Measurements from ENCODE around the gene PAFAH1B2. TPM values are rescaled to one million over a fixed set of nuclear protein-coding genes. Genes with fewer than 3 reads are reported as not detected.

The PAFAH1B2 gene
- polyA plus RNA-seq, 1 donor from 2014 or later: 85.9 TPM

DNA sequence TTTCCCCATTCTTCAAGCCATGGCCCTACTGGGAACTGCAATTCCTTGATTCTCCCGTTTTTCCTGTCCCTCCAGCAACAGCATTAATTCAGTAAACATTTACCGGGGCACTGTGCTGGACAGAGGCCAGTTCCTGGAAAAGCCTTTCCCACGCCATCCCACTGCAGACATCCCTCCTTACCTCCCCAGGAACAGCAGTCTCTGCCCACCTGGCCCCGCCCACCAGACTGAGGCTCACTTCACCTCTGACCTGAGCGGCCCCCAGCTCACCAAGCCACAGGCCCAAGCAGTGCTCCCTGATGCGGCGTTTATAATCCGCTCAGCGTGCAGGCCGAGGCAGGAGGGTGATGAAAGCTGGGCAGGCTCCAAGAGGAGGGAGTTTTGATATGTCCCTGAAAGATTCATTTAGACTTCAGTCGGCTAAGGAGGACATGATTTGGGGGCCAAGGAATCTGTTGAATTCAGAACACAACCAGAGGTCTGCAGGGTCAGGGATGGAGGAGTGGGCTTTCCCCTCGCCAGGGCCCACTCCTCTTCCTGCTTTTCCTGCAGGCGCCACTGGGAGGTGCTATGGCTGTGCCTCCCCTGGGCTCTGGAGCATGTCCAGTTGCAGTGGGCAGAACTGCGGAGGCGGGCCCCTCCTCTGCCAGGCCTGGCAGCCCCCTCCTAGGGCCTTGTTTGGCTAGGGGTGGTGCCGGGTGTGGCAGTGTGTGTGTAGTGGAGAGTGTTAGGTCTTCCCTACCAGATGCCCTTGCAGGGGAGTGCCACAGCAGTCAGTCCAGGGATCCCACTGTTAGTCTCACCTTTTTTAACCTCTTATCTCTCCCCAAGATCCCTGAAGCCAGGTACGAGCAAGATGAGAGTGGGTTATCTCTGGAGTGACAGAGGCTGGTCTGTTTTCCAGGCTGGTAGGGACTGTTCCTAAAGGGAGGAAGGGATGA is 53.7 kb downstream of the PAFAH1B2 start:
- Histone ChIP-seq H3K9me2 (ENCODE audit: insufficient read depth, low read length) (no peaks in the 10 kb centered on the region), H3K9ac (ENCODE audit: low read length) (no peak overlapping the region), H3K79me2 (replicated peaks; ENCODE audit: insufficient read depth, low read length) (no peaks in the 10 kb centered on the region), H3K9me3 (ENCODE audit: low read length) (no peaks in the 10 kb centered on the region), H3K4me3 (ENCODE audit: low read length) (no peak overlapping the region), H2AFZ (ENCODE audit: low read depth, low read length) (no peak overlapping the region), H3K27me3 (ENCODE audit: insufficient read depth, low read depth, low read length) (no peaks in the 10 kb centered on the region), H3K4me2 (ENCODE audit: low read length) (no peak overlapping the region), H3K27ac (ENCODE audit: low read length) (no peak overlapping the region), H3K36me3 (ENCODE audit: insufficient read depth, low read length) (no peaks in the 10 kb centered on the region), H3F3A (ENCODE audit: insufficient read depth, low read length, poor library complexity, severe bottlenecking) (no peaks in the 10 kb centered on the region), H4K20me1 (ENCODE audit: insufficient read depth) (no peaks in the 10 kb centered on the region)
- no peak for TF ChIP-seq RAD21 (conservative IDR thresholded peaks at IDR 0.05)
- TF ChIP-seq POLR2AphosphoS5 (IDR thresholded peaks at IDR 0.05): no peak
- no peak for TF ChIP-seq EZH2 (IDR thresholded peaks at IDR 0.05; ENCODE audit: borderline replicate concordance, insufficient read depth, low read length, poor library complexity, severe bottlenecking)
- no peak for TF ChIP-seq TAF1 (IDR thresholded peaks at IDR 0.05; ENCODE audit: low read depth)

GRCh38 chr11:117198613-117199012 is 54.5 kb downstream of the PAFAH1B2 start:
- Histone ChIP-seq H3K4me2 (ENCODE audit: low read length) (no peak overlapping the region), H3K9me2 (ENCODE audit: insufficient read depth, low read length) (no peaks in the 10 kb centered on the region), H3F3A (ENCODE audit: insufficient read depth, low read length, poor library complexity, severe bottlenecking) (no peaks in the 10 kb centered on the region), H3K36me3 (ENCODE audit: insufficient read depth, low read length) (no peaks in the 10 kb centered on the region), H2AFZ (ENCODE audit: low read depth, low read length) (no peak overlapping the region), H3K9me3 (ENCODE audit: low read length) (no peaks in the 10 kb centered on the region), H3K27me3 (ENCODE audit: insufficient read depth, low read depth, low read length) (no peaks in the 10 kb centered on the region), H3K79me2 (replicated peaks; ENCODE audit: insufficient read depth, low read length) (no peaks in the 10 kb centered on the region), H3K4me3 (ENCODE audit: low read length) (no peak overlapping the region), H4K20me1 (ENCODE audit: insufficient read depth) (no peaks in the 10 kb centered on the region), H3K27ac (ENCODE audit: low read length) (no peak overlapping the region), H3K9ac (ENCODE audit: low read length) (no peak overlapping the region)
- TF ChIP-seq EP300 (conservative IDR thresholded peaks at IDR 0.05; ENCODE audit: poor library complexity, severe bottlenecking) (no peak), REST (IDR thresholded peaks at IDR 0.05; ENCODE audit: borderline replicate concordance) (no peak), MXI1 (conservative IDR thresholded peaks at IDR 0.05; ENCODE audit: poor library complexity, severe bottlenecking) (no peak), POLR2AphosphoS5 (IDR thresholded peaks at IDR 0.05) (no peak), TAF1 (IDR thresholded peaks at IDR 0.05; ENCODE audit: low read depth) (no peak), RAD21 (conservative IDR thresholded peaks at IDR 0.05) (no peak), SMC3 (conservative IDR thresholded peaks at IDR 0.05; ENCODE audit: poor library complexity) (no peak), EZH2 (IDR thresholded peaks at IDR 0.05; ENCODE audit: borderline replicate concordance, insufficient read depth, low read length, poor library complexity, severe bottlenecking) (no peak)
- TF ChIP-seq, protein P1, sequence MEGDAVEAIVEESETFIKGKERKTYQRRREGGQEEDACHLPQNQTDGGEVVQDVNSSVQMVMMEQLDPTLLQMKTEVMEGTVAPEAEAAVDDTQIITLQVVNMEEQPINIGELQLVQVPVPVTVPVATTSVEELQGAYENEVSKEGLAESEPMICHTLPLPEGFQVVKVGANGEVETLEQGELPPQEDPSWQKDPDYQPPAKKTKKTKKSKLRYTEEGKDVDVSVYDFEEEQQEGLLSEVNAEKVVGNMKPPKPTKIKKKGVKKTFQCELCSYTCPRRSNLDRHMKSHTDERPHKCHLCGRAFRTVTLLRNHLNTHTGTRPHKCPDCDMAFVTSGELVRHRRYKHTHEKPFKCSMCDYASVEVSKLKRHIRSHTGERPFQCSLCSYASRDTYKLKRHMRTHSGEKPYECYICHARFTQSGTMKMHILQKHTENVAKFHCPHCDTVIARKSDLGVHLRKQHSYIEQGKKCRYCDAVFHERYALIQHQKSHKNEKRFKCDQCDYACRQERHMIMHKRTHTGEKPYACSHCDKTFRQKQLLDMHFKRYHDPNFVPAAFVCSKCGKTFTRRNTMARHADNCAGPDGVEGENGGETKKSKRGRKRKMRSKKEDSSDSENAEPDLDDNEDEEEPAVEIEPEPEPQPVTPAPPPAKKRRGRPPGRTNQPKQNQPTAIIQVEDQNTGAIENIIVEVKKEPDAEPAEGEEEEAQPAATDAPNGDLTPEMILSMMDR (IDR thresholded peaks at IDR 0.05; ENCODE audit: poor library complexity, severe bottlenecking): no peak
